ENCODE results near the gene DLX2.
"Not testable (repeated sequence)": the region's sequence is repeated elsewhere in the genome, so short reads cannot be mapped to it uniquely, and the experiment has no call there.

Gene DLX2

GRCh38 chr2:172083628-172084394 is 18.9 kb downstream of the DLX2 start:
- no peak for DNase-seq (ENCODE audit: low spot score)

- DNase-seq (ENCODE audit: low spot score): peak; percentile 28
Measured at GRCh38 chr2:172082944-172083627, 19.6 kb downstream of the DLX2 start.

DNA sequence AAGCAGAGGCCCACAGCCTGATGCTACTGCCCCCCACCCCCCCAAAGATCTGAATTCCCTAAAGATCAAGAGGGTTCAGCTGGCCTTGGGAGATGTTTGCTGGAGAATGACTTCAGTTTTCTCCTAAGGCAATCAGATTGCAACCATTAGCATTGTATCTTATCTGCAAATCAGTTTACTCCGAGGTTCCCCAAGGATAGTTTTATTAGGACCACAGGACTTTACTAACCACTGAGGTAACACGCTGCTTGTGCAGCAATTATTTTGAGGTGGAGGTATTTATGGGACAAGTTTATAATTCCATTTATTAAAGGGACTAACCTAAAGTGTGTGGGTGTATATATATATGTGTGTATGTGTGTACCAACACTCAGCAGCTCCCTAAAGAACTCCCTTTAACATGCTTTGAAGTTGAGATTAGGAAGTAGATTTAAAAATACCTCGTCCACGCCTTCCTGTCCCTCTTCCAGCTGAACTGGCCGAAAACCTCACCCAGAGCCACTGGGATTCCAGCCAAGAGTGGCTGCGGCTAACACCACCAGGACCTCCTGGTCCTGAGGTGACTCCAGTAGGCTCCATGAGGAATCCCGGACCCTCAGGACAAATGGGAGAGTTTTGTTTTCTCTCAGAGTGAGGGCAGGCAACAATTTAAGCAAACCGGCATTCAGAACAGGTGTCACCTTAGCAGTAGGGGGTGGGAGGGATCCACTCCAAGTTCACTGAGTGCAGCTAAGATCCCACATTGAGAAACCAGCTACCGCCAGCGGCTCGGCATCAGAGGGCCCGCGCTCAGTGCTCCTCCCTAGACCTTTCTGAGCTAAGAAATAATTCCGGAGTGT is 20.4 kb downstream of the DLX2 start:
- no peak for DNase-seq (ENCODE audit: low spot score)

DNA sequence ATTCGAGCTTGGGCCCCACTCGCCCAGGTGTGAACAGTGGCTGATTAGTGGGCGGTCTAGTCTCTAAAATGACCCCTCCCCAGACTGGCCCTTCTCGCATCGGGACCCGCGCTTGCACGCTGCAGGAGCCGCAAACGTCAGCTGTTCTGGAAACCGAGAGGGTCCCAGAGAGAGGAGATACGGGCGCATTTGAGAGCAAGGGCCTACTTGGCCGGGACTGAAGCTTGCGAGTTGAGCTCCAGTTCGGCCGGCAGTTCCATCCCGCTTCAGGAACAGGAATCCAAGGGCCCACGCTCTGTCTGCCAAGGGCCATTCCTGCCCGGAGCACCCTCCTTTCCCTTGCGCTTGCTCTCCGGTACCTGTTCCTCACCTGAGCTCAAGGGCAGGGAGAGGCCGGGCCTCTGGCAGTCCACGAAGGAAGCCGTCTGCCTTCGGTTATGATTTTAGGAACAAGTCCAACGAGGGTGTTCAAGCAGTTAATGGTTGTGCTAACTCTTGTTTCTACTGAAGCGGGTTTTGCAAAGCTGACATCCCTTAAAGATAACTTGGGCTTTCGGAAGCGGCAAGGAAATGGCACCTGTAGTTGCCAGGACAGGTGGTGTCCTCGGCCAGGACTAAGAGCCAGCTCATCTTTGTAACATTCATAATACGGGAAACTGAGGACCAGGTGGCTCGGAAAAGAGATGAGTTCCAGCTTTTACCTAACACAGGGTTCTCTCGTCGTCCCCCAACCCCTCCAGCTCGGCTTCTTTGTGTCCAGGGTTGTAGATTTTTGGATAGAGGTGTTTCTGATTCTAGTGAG is 21.3 kb downstream of the DLX2 start:
- DNase-seq (ENCODE audit: low spot score): no peak

GRCh38 chr2:172080641-172081220 is 22.0 kb downstream of the DLX2 start:
- DNase-seq (ENCODE audit: low spot score): no peak

DNA sequence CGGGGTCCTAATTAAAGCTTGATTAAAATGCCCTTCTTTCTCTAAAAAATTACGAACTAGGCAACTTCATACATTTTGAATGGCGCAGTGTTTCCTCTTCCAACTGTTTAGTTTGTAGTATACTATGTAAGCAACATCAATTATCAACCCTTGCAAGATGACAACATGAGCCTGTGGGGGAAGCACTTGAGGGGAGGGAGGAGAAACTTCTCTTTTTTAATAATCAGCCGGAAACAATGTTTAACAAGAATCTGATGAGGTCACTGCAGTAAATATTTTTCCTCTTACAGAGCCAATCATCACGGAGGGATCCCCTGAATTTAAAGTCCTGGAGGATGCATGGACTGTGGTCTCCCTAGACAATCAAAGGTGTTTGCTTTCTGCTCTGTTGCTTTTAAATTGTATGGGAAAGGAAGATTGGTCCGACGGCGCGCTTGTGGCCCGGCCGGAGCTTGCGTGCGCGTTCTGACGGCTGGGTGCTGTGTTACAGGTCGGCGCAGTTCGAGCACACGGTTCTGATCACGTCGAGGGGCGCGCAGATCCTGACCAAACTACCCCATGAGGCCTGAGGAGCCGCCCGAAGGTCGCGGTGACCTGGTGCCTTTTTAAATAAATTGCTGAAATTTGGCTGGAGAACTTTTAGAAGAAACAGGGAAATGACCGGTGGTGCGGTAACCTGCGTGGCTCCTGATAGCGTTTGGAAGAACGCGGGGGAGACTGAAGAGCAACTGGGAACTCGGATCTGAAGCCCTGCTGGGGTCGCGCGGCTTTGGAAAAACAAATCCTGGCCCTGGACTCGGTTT is 22.7 kb downstream of the DLX2 start:
- DNase-seq (ENCODE audit: low spot score): no peak

DNA sequence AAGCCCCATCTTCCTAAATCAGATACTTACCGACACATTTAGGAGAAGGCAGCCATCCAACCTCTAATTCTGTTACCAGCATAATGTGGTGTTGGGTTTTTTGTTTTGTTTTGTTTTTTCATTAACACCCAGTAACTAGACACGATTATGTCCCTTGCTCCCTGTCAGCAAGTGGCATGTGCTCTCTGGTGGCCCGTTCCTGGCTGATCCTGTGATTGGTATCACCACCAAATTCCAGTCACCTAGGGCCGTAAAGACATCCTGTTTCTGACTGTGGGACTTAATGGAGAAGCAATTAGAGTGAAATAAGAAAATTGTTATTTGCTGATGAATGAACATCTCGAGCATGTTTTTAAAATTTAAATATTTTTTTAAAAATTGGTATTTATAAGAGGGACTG is 23.3 kb downstream of the DLX2 start:
- DNase-seq (ENCODE audit: low spot score): no peak

GRCh38 chr2:172074254-172074653 is 28.4 kb downstream of the DLX2 start:
- no peak for DNase-seq (ENCODE audit: low spot score)

DNA sequence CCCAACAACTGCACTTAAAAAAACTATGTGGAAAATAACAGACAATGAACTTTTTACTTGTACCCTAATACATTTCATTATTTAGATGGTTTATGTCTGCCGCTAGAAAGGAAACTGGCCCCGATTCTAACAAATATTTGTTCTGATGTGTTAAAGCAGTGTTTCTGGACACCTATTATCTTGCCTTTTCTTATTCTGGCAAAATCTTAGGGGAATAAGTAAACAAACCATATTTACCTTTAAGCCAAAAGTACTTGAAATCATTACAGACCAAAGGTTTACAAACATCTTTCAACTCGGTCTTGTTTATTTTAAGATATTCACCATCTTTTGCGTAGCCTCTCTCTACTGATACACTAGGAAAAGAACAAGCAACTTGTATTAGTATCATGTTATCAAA is 29.2 kb downstream of the DLX2 start:
- no peak for DNase-seq (ENCODE audit: low spot score)

GRCh38 chr2:172072706-172073105 is 30.0 kb downstream of the DLX2 start:
- DNase-seq (ENCODE audit: low spot score): no peak

DNA sequence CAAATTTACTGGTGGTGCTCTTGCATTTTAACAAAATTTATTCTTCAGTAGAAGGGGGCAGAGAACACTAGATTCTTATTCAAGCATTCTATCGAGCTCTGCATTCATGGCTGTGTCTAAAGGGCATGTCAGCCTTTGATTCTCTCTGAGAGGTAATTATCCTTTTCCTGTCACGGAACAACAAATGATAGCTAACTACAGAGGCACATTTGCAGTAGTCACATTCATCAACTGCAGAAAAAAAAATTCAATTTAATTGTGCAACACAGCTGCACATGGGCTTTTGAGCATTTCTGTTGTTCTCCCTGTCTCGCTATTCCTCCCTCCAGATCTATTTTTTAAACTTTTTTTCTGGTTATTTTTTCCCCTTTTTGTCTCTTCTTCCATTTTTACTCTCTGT is 30.4 kb downstream of the DLX2 start:
- DNase-seq (ENCODE audit: low spot score): no peak

DNA sequence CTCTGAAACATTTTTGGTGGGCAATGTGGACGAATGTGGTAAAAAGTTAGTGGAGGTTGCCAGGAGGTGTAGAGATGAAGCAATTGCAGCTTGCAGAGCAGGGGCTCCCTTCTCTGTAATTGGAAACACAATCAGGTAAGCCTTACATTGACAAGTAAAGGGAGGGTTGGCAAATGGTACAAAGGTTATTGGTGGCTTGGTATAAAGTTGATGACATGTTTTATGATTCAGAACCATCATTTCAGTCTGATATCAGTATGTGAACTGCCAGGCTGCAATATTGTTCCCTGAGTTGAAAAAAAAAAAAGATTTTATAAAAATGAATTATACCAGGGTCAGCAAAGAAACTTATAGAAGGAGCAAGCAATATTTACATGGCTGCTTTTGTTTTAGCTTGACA is 31.8 kb downstream of the DLX2 start:
- DNase-seq (ENCODE audit: low spot score): no peak

DNA sequence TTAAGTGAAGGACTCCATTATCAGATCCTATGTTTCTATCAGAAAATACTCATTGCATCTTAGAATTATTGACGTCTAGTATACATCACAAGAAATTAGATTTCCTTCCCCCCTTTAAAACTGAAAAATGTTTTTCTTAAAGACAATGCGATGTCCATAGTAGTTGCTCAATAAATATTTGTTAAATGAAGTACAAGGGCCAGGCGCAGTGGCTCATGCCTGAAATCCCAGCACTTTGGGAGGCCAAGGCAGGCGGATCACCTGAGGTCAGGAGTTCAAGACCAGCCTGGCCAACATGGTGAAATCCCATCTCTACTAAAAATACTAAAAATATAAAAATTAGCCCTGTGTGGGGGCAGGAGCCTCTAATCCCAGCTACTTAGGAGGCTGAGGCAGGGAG is 34.8 kb downstream of the DLX2 start:
- not testable (repeated sequence) for DNase-seq (ENCODE audit: low spot score)

DNA sequence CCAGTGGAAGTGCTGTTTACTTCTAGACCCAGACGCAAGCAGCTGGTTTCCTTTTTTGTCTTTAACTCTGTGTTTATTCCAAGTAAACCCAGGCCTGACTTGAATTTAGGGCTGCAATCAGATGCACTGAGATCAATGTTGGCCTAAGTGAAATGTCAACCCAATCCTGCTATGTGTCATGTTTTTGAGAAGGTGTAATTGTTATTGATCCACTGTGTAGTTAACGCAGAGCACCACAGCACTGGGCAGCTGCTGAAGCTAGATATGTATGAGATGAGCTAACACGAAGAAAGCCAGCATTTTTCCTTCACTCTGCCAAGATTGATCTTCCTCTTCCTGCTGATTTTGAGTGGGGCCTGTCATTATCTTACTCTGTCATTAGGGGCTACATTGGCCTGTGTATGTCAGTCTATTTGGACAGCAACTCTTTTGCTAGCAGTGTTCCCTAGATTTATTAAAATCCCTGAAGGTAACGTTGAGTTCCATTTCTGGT is 36.3 kb downstream of the DLX2 start:
- DNase-seq (ENCODE audit: low spot score): no peak

DNA sequence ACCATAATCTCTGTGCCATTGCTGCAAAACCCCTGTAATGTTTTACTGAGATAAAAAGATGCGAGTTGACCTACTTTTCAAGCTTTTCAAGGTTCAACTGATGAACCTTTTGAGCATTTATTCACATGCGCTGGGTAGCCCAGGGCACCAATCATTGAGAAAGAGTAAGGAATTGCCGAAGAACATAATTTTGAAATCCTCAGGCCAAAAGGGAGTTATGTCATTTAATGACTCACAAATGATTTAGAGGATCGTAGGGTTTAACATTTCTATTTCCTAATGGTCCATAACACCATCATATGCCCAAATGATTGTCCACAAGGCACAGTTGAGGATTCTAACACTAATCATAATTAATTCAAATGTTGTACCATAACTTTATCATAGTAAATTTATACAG is 37.6 kb downstream of the DLX2 start:
- DNase-seq (ENCODE audit: low spot score): no peak

DNA sequence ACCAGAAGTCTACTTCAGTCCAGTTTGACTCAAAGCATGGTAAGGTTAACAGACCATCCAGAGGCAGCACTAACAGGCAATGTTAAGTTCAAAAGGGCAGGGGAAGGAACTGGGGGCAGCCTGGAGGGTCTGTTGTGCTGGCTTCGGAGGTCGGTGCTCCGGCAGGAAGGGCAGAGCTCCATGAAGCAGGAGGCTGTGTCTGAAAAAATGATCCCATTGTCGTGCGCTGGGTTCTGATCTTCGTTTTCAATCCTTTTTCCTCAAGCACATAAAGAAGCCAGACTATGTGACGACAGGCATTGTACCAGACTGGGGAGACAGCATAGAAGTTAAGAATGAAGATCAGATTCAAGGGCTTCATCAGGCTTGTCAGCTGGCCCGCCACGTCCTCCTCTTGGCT is 39.3 kb downstream of the DLX2 start:
- no peak for DNase-seq (ENCODE audit: low spot score)

DNA sequence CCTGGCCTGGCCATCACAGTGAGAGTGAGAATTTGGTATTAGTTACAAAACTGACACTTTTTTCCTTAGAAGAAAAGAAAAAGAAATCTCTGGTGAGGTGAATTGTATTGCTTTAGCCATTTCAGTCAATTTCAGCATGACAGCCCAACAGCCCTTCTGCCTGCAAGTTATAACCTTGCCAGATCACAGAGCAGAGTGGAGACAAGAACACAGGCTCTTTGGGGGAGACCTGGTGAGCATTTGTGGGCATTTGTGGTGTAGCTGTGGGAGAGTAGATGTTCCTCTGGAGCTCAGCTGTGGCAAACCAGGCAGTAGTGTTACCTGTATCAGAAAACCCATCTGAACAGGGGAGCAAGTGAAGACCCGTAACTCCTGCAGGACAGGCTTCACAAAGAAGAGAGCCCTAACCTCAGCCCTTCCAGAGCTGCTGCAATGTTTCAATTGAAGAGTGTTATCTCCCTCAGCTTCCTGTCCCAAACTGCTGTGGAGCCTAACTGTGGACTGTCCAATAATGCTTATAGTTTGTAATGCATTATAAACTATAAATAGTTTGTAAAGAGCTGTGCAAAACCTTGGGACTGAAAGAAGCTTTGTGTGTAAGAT is 40.2 kb downstream of the DLX2 start:
- DNase-seq (ENCODE audit: low spot score): no peak

DNA sequence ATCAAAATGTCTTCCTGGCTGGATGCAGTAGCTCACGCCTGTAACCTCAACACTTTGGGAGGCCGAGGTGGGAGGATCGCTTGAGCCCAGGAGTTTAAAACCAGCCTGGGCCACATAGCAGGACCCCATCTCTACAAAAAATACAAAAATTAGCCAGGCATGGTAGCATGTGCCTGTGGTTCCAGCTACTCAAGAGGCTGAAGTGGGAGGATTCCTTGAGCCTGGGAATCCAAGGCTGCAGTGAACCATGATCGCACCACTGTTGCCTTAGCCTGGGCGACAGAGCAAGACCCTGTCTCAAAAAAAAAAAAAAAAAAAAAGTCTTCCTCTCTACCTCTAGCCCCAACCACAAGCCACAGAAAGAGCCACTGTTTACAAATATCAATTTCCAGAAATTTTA is 42.6 kb downstream of the DLX2 start:
- DNase-seq (ENCODE audit: low spot score): not testable (repeated sequence)

- DNase-seq (ENCODE audit: low spot score): no peak
Measured at GRCh38 chr2:172058660-172059059, 44.0 kb downstream of the DLX2 start.

- DNase-seq (ENCODE audit: low spot score): no peak
Measured at GRCh38 chr2:172056293-172056692, 46.4 kb downstream of the DLX2 start.

Measured in AG08395 (cell line).